ENCODE results near the gene HINFP.

The HINFP gene

DNA sequence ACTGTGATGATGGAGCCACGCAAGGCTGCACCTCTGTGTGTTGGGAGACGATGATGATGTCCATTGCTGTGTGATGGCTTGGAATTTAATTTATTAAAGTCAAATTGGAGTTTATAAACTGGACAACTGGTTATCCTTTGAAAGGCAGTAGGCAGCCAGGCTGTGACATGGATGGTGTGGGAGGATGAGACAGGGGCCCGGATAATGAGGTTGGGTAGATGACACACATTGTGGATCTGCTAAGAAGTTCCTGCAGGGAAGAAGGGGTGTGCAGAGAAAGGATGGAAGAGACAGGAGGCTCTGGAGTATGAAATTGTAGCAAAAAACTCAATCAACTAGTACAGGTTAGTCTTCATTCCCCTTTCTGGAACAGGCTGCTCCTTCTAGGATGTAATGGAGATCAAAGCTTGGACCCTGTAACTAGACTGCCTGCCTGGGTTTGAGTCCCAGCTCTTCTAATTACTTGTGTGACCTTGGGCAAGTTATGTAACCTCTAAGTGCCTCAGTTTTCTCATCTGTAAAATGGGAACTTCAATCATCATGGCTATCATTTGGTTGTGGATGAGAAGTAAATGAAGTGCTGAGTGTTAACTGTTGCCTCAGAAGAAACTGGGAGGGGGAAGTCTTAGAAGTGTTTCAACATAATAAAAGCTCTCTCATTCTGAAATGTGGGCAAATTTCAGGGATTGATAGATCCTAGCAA is 4.2 kb upstream of the HINFP start:
- Histone ChIP-seq H3K36me3 (ENCODE audit: control insufficient read depth in 1 of 2, insufficient read depth in 2 of 2, low read length in 2 of 2) (peaks cover 13 to 14% of the 10 kb centered on the region in 2 experiments), H3K79me1 (ENCODE audit: low read length) (peaks cover 7% of the 10 kb centered on the region), H2BK5ac (ENCODE audit: low read depth, low read length, poor library complexity) (no peak overlapping the region), H3K18ac (ENCODE audit: low read length) (no peak overlapping the region), H3K4me1 (ENCODE audit: control insufficient read depth in 1 of 2, insufficient read depth in 2 of 2, low read length in 2 of 2) (peaks cover 0 to 3% of the 10 kb centered on the region in 2 experiments), H3K4ac (ENCODE audit: low read depth, low read length) (no peak overlapping the region), H3K4me3 (ENCODE audit: low read depth, low read length) (no peak overlapping the region), H4K91ac (ENCODE audit: low read depth, low read length) (no peak overlapping the region), H4K8ac (ENCODE audit: low read depth, low read length) (no peak overlapping the region), H3K27me3 (ENCODE audit: insufficient read depth, low read length) (no peaks in the 10 kb centered on the region), H3K14ac (ENCODE audit: low read length) (no peak overlapping the region), H2BK120ac (ENCODE audit: insufficient read depth, low read length, poor library complexity) (no peak overlapping the region), H2BK12ac (ENCODE audit: low read length) (no peak overlapping the region), H2AK5ac (ENCODE audit: low read length) (no peak overlapping the region), H4K12ac (ENCODE audit: low read depth, low read length) (no peak overlapping the region), H3K9me3 (ENCODE audit: insufficient read depth, low read depth, low read length) (no peaks in the 10 kb centered on the region), H3K23ac (ENCODE audit: low read length) (no peak overlapping the region), H3K27ac (ENCODE audit: low read depth, low read length) (no peak overlapping the region), H3K4me2 (ENCODE audit: low read length) (no peak overlapping the region), H2AFZ (ENCODE audit: insufficient read depth, low read length, poor library complexity) (no peak overlapping the region), H3K79me2 (ENCODE audit: control insufficient read depth, insufficient read depth, low read length, poor library complexity) (peaks cover 4% of the 10 kb centered on the region), H3K9ac (ENCODE audit: low read length) (no peak overlapping the region)
- no peak for DNase-seq
- WGBS (ENCODE audit: extremely low coverage, insufficient coverage, insufficient read length): no CpG with 5 or more reads among the region's 3 CpGs

DNA sequence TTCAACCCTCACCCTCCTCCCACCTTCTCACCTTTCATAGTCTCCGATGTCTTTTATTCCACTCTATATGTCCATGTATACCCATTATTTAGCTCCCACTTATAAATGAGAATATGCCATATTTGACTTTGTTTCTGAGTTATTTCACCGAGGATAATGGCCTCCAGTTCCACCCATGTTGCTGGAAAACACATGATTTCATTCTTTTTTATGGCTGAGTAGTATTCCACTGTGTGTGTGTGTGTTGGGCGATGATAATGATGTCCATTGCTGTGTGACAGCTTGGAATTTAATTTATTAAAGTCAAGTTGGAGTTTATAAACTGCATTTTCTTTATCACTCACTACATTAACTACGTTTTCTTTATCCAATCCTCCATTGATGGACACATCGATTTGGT is 3.2 kb upstream of the HINFP start:
- H4K8ac ChIP-seq (ENCODE audit: low read depth, low read length): no peak overlapping the region
- no peak overlapping the region for H2BK5ac ChIP-seq (ENCODE audit: low read depth, low read length, poor library complexity)
- no peak overlapping the region for H3K4me2 ChIP-seq (ENCODE audit: low read length)
- H3K14ac ChIP-seq (ENCODE audit: low read length): no peak overlapping the region
- H2BK12ac ChIP-seq (ENCODE audit: low read length): no peak overlapping the region
- H3K4ac ChIP-seq (ENCODE audit: low read depth, low read length): no peak overlapping the region
- no peak overlapping the region for H3K9ac ChIP-seq (ENCODE audit: low read length)
- no peaks in the 10 kb centered on the region for H3K27me3 ChIP-seq (ENCODE audit: insufficient read depth, low read length)
- no peak overlapping the region for H3K4me3 ChIP-seq (ENCODE audit: low read depth, low read length)
- no peaks in the 10 kb centered on the region for H3K9me3 ChIP-seq (ENCODE audit: insufficient read depth, low read depth, low read length)
- H3K36me3 ChIP-seq (ENCODE audit: control insufficient read depth in 1 of 2, insufficient read depth in 2 of 2, low read length in 2 of 2): peaks cover 9 to 13% of the 10 kb centered on the region in 2 experiments
- H3K27ac ChIP-seq (ENCODE audit: low read depth, low read length): no peak overlapping the region
- H3K79me2 ChIP-seq (ENCODE audit: control insufficient read depth, insufficient read depth, low read length, poor library complexity): peaks cover 5% of the 10 kb centered on the region
- no peak overlapping the region for H2AK5ac ChIP-seq (ENCODE audit: low read length)
- no peak overlapping the region for H3K18ac ChIP-seq (ENCODE audit: low read length)
- no peak overlapping the region for H2AFZ ChIP-seq (ENCODE audit: insufficient read depth, low read length, poor library complexity)
- WGBS (ENCODE audit: extremely low coverage, insufficient coverage, insufficient read length): no CpG with 5 or more reads among the region's 5 CpGs
- H3K23ac ChIP-seq (ENCODE audit: low read length): no peak overlapping the region
- H3K4me1 ChIP-seq (ENCODE audit: control insufficient read depth in 1 of 2, insufficient read depth in 2 of 2, low read length in 2 of 2): peaks cover 0 to 9% of the 10 kb centered on the region in 2 experiments
- no peak for DNase-seq
- H4K91ac ChIP-seq (ENCODE audit: low read depth, low read length): no peak overlapping the region
- no peak overlapping the region for H4K12ac ChIP-seq (ENCODE audit: low read depth, low read length)
- peaks cover 7% of the 10 kb centered on the region for H3K79me1 ChIP-seq (ENCODE audit: low read length)
- H2BK120ac ChIP-seq (ENCODE audit: insufficient read depth, low read length, poor library complexity): no peak overlapping the region

DNA sequence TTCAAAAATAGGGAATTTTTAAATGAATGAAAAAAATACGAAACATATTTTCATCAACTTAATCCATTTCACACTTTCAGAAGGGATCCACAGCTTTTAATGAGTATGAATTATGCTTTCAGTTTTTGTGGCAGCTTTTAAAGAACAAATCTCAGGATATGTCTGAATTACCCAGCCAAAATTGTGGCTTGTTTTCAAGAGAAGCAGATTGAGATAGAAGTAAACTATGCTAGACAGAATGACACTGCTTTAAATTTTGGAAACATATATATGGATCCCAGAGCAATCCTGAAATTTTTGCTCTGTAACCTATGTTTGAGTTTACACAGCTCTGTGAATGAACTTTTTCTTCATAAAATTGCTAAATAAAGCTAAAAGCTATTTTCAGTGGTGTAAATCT is 2.4 kb upstream of the HINFP start:
- no peak overlapping the region for H2BK5ac ChIP-seq (ENCODE audit: low read depth, low read length, poor library complexity)
- no peak overlapping the region for H4K8ac ChIP-seq (ENCODE audit: low read depth, low read length)
- no peak overlapping the region for H2BK12ac ChIP-seq (ENCODE audit: low read length)
- no peak overlapping the region for H3K4me3 ChIP-seq (ENCODE audit: low read depth, low read length)
- H4K12ac ChIP-seq (ENCODE audit: low read depth, low read length): no peak overlapping the region
- H3K4me2 ChIP-seq (ENCODE audit: low read length): no peak overlapping the region
- no peak overlapping the region for H4K91ac ChIP-seq (ENCODE audit: low read depth, low read length)
- no CpG with 5 or more reads among the region's 1 CpG for WGBS (ENCODE audit: extremely low coverage, insufficient coverage, insufficient read length)
- H2BK120ac ChIP-seq (ENCODE audit: insufficient read depth, low read length, poor library complexity): no peak overlapping the region
- H3K18ac ChIP-seq (ENCODE audit: low read length): no peak overlapping the region
- no peak overlapping the region for H2AK5ac ChIP-seq (ENCODE audit: low read length)
- H3K79me2 ChIP-seq (ENCODE audit: control insufficient read depth, insufficient read depth, low read length, poor library complexity): peaks cover 5% of the 10 kb centered on the region
- DNase-seq: no peak
- no peaks in the 10 kb centered on the region for H3K27me3 ChIP-seq (ENCODE audit: insufficient read depth, low read length)
- H3K9me3 ChIP-seq (ENCODE audit: insufficient read depth, low read depth, low read length): no peaks in the 10 kb centered on the region
- H3K9ac ChIP-seq (ENCODE audit: low read length): no peak overlapping the region
- H3K4me1 ChIP-seq (ENCODE audit: control insufficient read depth in 1 of 2, insufficient read depth in 2 of 2, low read length in 2 of 2): peaks cover 0 to 9% of the 10 kb centered on the region in 2 experiments
- no peak overlapping the region for H3K4ac ChIP-seq (ENCODE audit: low read depth, low read length)
- H3K36me3 ChIP-seq (ENCODE audit: control insufficient read depth in 1 of 2, insufficient read depth in 2 of 2, low read length in 2 of 2): peaks cover 4 to 8% of the 10 kb centered on the region in 2 experiments
- H3K23ac ChIP-seq (ENCODE audit: low read length): no peak overlapping the region
- H3K79me1 ChIP-seq (ENCODE audit: low read length): peaks cover 7% of the 10 kb centered on the region
- no peak overlapping the region for H3K27ac ChIP-seq (ENCODE audit: low read depth, low read length)
- no peak overlapping the region for H2AFZ ChIP-seq (ENCODE audit: insufficient read depth, low read length, poor library complexity)
- H3K14ac ChIP-seq (ENCODE audit: low read length): no peak overlapping the region

DNA sequence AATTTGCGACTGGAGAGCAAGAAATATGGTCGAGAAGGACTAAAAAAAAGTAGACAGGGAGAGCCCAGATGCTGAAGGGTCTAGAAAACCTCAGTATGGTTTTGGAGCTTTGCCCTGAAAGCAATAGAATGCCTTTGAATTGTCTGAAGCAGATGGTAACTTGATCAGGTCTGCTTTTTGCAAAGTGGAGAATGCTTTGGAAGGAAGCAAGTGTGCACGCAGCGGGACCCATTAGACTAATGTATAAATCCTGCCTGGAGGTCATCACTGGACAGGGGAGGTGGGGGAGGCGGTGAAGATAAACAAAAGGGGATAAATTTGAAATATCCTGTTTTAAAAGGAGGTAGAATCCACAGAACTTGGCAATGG is 757 bp upstream of the HINFP start:
- Histone ChIP-seq H2BK120ac (ENCODE audit: insufficient read depth, low read length, poor library complexity) (no peak overlapping the region), H3K9me3 (ENCODE audit: insufficient read depth, low read depth, low read length) (no peaks in the 10 kb centered on the region), H3K23ac (ENCODE audit: low read length) (no peak overlapping the region), H4K91ac (ENCODE audit: low read depth, low read length) (no peak overlapping the region), H3K79me2 (ENCODE audit: control insufficient read depth, insufficient read depth, low read length, poor library complexity) (peaks cover 5% of the 10 kb centered on the region), H3K27ac (ENCODE audit: low read depth, low read length) (no peak overlapping the region), H3K4me1 (ENCODE audit: control insufficient read depth in 1 of 2, insufficient read depth in 2 of 2, low read length in 2 of 2) (peaks cover 0 to 9% of the 10 kb centered on the region in 2 experiments), H3K36me3 (ENCODE audit: control insufficient read depth in 1 of 2, insufficient read depth in 2 of 2, low read length in 2 of 2) (peaks cover 7 to 8% of the 10 kb centered on the region in 2 experiments), H4K8ac (ENCODE audit: low read depth, low read length) (peak overlapping the region; percentile 65), H2AK5ac (ENCODE audit: low read length) (no peak overlapping the region), H3K27me3 (ENCODE audit: insufficient read depth, low read length) (no peaks in the 10 kb centered on the region), H3K14ac (ENCODE audit: low read length) (no peak overlapping the region), H2BK12ac (ENCODE audit: low read length) (no peak overlapping the region), H4K12ac (ENCODE audit: low read depth, low read length) (peak overlapping the region; percentile 23), H3K4me2 (ENCODE audit: low read length) (peak overlapping the region; percentile 80), H3K79me1 (ENCODE audit: low read length) (peaks cover 7% of the 10 kb centered on the region), H3K4ac (ENCODE audit: low read depth, low read length) (no peak overlapping the region), H3K18ac (ENCODE audit: low read length) (no peak overlapping the region), H2AFZ (ENCODE audit: insufficient read depth, low read length, poor library complexity) (peak overlapping the region; percentile 19), H3K9ac (ENCODE audit: low read length) (peak overlapping the region; percentile 42), H3K4me3 (ENCODE audit: low read depth, low read length) (no peak overlapping the region), H2BK5ac (ENCODE audit: low read depth, low read length, poor library complexity) (no peak overlapping the region)
- no peak for DNase-seq
- 100% methylated on average over 2 of the region's 5 CpGs for WGBS (ENCODE audit: extremely low coverage, insufficient coverage, insufficient read length)

Measured in trophoblast cell (in vitro differentiated cells and primary cell).